Ovary (tissue), 9 donors: ENCODE data around the gene CNDP2. TPM values are rescaled to one million over a fixed set of nuclear protein-coding genes. Genes with fewer than 3 reads are reported as not detected.
"Not testable (repeated sequence)": the region's sequence is repeated elsewhere in the genome, so short reads cannot be mapped to it uniquely, and the experiment has no call there.

ENCODE experiments used
- DNase-seq, 5 donors: peaks; one replicate each; pipeline ENCODE4 v3.0.0-alpha.2; 2019 to 2020
- H3K27ac ChIP-seq, 2 donors: fragments of 200-600 bp; one replicate each; pipeline versions ENCODE4 v1.5.1 to v1.8.0; 2019 to 2022
- H3K27me3 ChIP-seq: fragments of 200-600 bp; one replicate; pipeline ENCODE4 v1.8.0; 2022
- H3K36me3 ChIP-seq: fragments of 200-600 bp; sonication (generic); one replicate; pipeline ENCODE4 v1.5.1; 2019
- H3K4me1 ChIP-seq: one replicate; pipeline ENCODE4 v1.8.1; 2013; ENCODE audit warnings: mild to moderate bottlenecking, moderate library complexity; ENCODE audit not compliant: insufficient read depth
- H3K4me3 ChIP-seq: fragments of 200-600 bp; sonication (generic); one replicate; pipeline ENCODE4 v1.5.1; 2017
- H3K9me3 ChIP-seq, 2 donors: fragments of 200-600 bp in 1 of 2; sonication (generic) in 1 of 2; one replicate each; pipeline versions ENCODE4 v1.5.1 to v1.8.1; 2013 to 2019; ENCODE audit warnings: mild to moderate bottlenecking in 1 of 2, moderate library complexity in 1 of 2
- EP300 ChIP-seq: sonication (generic); formaldehyde crosslinking; IDR thresholded peaks from one replicate; pipeline ENCODE4 v1.6.1; 2017; ENCODE audit warnings: antibody characterized with exemption
- POLR2A ChIP-seq: fragments of 450-650 bp; IDR thresholded peaks from one replicate; pipeline ENCODE4 v1.6.1; 2017; ENCODE audit warnings: antibody characterized with exemption, mild to moderate bottlenecking, moderate library complexity
- WGBS, 3 donors: extraction: QIAGEN DNeasy Blood & Tissue Kit in 1 of 3; methylation state at CpG; one replicate each; pipeline versions ENCODE4 v1.1.5 to v1.1.7; 2013 to 2017; 5-methylcytosine and 5-hydroxymethylcytosine counted together
- intact Hi-C, 4 donors: fragments of 100-400 bp; cut with DNase I; formaldehyde crosslinking; loops; one replicate each; pipeline versions ENCODE4 v1.11.0 to v1.15.1; 2022 to 2023
- polyA plus RNA-seq, 2 donors: library from polyadenylated mRNA; stranded (reverse); fragments of 200-250 nt in 1 of 2; fragments of 350-450 nt in 1 of 2; fragmentation: Illumina TruSeq in 1 of 2; extraction: RNeasy Lipid Tissue Mini Kit (QIAGEN cat#74804) in 1 of 2; gene quantifications; one replicate each; pipeline ENCODE4 v1.2.3, GENCODE V29; 2013 to 2014
- total RNA-seq, 7 donors: library from RNA; depleted of rRNA in 2 of 7; stranded (reverse); fragments of >200 nt in 2 of 7; fragmentation: NEBNext Ultra II Directional in 3 of 7; extraction: Animal tissue kit (Norgen Biotek cat#: 25700) in 3 of 7; gene quantifications; one replicate each; pipeline versions ENCODE4 v1.1.0 to v1.2.4, GENCODE V29; 2016 to 2023
- TF ChIP-seq, protein P1 (sequence below), 3 donors: fragments of 450-650 bp in 2 of 3; fragments of 200-600 bp in 1 of 3; IDR thresholded peaks; one replicate each; pipeline versions ENCODE4 v1.5.1 to v1.8.0; 2016 to 2022; ENCODE audit warnings: antibody characterized with exemption in 3 of 3, mild to moderate bottlenecking in 1 of 3
- donor health status: DM: no; HTN: no; CAD: no; lungs with moderate emphysema.
- donor health status: DM: no; HTN: no; CAD: no.
- donor health status: Bipolar disorder and iron deficiency.
- donor health status: DM: yes; HTN: yes; CAD: no.
- donor health status: DM: no; HTN: no; CAD: no.
- donor health status: DM: yes; HTN: yes; CAD: no.

CNDP2 gene
- total and polyA plus RNA-seq, 9 donors: 28.1 to 119 (median 91.7) TPM

- no peak for DNase-seq
- no peaks in the 10 kb centered on the region for H3K27me3 ChIP-seq
- H3K4me3 ChIP-seq: no peak overlapping the region
- peaks cover 4% of the 10 kb centered on the region for H3K4me1 ChIP-seq
- no peaks in the 10 kb centered on the region for H3K9me3 ChIP-seq
- intact Hi-C loops: no loop called here
- 74 to 88% (median 86%) methylated on average over 6 of the region's 6 CpGs for WGBS, 3 donors
- no peaks in the 10 kb centered on the region for H3K36me3 ChIP-seq
- TF ChIP-seq POLR2A (no peak), EP300 (no peak)
- TF ChIP-seq, protein P1, sequence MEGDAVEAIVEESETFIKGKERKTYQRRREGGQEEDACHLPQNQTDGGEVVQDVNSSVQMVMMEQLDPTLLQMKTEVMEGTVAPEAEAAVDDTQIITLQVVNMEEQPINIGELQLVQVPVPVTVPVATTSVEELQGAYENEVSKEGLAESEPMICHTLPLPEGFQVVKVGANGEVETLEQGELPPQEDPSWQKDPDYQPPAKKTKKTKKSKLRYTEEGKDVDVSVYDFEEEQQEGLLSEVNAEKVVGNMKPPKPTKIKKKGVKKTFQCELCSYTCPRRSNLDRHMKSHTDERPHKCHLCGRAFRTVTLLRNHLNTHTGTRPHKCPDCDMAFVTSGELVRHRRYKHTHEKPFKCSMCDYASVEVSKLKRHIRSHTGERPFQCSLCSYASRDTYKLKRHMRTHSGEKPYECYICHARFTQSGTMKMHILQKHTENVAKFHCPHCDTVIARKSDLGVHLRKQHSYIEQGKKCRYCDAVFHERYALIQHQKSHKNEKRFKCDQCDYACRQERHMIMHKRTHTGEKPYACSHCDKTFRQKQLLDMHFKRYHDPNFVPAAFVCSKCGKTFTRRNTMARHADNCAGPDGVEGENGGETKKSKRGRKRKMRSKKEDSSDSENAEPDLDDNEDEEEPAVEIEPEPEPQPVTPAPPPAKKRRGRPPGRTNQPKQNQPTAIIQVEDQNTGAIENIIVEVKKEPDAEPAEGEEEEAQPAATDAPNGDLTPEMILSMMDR (IDR thresholded peaks at IDR 0.05): no peak
- no peak overlapping the region for H3K27ac ChIP-seq
Observed at GRCh38 chr18:74500372-74500771, 4.2 kb downstream of the CNDP2 start.

GRCh38 chr18:74500774-74501173 lies 4.6 kb downstream of the CNDP2 start:
- H3K9me3 ChIP-seq, H3K4me3 ChIP-seq, H3K4me1 ChIP-seq, H3K36me3 ChIP-seq, H3K27me3 ChIP-seq, H3K27ac ChIP-seq, intact Hi-C loops, DNase-seq: not testable (repeated sequence)
- WGBS, 3 donors: 57 to 79% (median 58%) methylated on average over 8 of the region's 8 CpGs

DNA sequence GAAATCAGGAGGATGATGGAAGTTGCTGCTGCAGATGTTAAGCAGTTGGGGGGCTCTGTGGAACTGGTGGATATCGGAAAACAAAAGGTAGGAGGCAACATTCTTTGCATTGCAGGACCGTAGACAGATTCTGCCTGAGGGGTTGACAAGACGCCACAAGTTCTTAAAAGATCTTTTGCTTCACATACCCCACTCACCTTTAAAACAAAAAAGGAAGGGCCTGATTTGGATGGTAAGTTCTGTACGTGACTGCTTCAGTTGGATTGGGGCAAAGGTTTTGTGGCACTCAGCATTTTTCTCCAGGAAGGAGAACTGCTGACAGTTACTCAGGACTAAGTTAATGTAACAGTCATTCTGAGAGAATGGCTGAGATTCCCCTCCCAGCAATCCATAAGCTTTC lies 5.2 kb downstream of the CNDP2 start:
- intact Hi-C loops: no loop called here
- TF ChIP-seq EP300 (no peak), POLR2A (no peak)
- TF ChIP-seq, protein P1 (IDR thresholded peaks at IDR 0.05): no peak

DNA sequence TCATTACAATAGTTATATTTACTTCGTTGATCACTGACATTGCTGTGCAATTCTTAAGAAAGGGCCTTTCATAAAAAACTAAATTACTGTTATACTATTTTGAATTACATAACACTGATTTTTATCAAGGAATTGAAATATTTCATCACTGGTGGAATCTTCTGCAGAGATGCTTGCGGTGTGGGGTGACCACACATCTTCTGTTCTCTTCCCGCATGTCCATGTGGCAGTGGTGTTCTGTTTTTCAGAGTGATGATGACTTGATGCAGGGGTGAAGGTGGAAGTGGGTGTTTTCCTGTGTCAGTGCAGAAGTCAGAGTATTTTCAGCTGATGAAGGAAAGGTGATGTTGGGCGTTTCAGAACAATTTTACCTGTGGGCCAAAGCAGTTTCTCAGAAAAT lies 7.0 kb downstream of the CNDP2 start:
- WGBS, 3 donors: 95 to 96% (median 96%) methylated on average over 4 of the region's 4 CpGs
- no peak for DNase-seq
- H3K27me3 ChIP-seq: no peaks in the 10 kb centered on the region
- no peak overlapping the region for H3K4me3 ChIP-seq
- H3K36me3 ChIP-seq: no peaks in the 10 kb centered on the region
- intact Hi-C loops: no loop called here
- TF ChIP-seq EP300 (no peak), POLR2A (no peak)
- TF ChIP-seq, protein P1 (IDR thresholded peaks at IDR 0.05): no peak
- H3K27ac ChIP-seq: no peak overlapping the region
- H3K4me1 ChIP-seq: no peaks in the 10 kb centered on the region
- no peaks in the 10 kb centered on the region for H3K9me3 ChIP-seq

More for the DNA sequence above, 5.2 kb downstream of the CNDP2 start:
- Histone ChIP-seq H3K36me3 (no peaks in the 10 kb centered on the region), H3K4me1 (peaks cover 4% of the 10 kb centered on the region), H3K9me3 (no peaks in the 10 kb centered on the region), H3K4me3 (no peak overlapping the region), H3K27me3 (no peaks in the 10 kb centered on the region), H3K27ac (no peak overlapping the region)
- 47 to 52% (median 52%) methylated on average over 4 of the region's 4 CpGs for WGBS, 3 donors
- no peak for DNase-seq

DNA sequence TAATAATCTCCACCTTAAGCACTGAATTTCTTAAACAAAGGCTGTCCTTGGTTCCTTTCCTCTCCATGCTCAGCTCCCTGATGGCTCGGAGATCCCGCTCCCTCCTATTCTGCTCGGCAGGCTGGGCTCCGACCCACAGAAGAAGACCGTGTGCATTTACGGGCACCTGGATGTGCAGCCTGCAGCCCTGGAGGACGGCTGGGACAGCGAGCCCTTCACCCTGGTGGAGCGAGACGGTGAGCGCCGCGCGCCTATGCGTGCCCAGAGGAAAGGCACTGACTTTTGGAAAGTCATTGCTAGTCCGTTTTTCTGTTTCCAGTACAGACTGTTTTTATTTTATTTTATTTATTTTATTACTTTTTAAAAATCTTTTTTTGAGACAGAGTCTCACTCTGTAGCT lies 9.6 kb downstream of the CNDP2 start:
- Histone ChIP-seq H3K9me3 (no peaks in the 10 kb centered on the region), H3K4me3 (no peak overlapping the region), H3K27ac (no peak overlapping the region), H3K36me3 (no peaks in the 10 kb centered on the region), H3K27me3 (no peaks in the 10 kb centered on the region), H3K4me1 (no peaks in the 10 kb centered on the region)
- TF ChIP-seq, protein P1 (IDR thresholded peaks at IDR 0.05): no peak
- no peak for TF ChIP-seq POLR2A
- TF ChIP-seq EP300: no peak
- WGBS, 3 donors: 86 to 94% (median 91%) methylated on average over 16 of the region's 16 CpGs
- intact Hi-C loops: no loop called here
- no peak for DNase-seq
